Right renal cortex interstitium (tissue), 3 donors: Measurements from ENCODE around the gene SLC25A42. TPM values are rescaled to one million over a fixed set of nuclear protein-coding genes. Genes with fewer than 3 reads are reported as not detected.

Experiments
- DNase-seq, 3 donors: peaks; one replicate each; pipeline ENCODE4 v3.0.0-alpha.2; 2013; ENCODE audit warnings: low read depth in 3 of 3, low spot score in 2 of 3
- polyA plus RNA-seq, 3 donors: library from polyadenylated mRNA; unstranded; fragments of 120-200 nt; gene quantifications; one replicate each; pipeline ENCODE4 v1.2.1, GENCODE V29; 2013; ENCODE audit not compliant: insufficient read length in 3 of 3

SLC25A42 gene
- polyA plus RNA-seq, 3 donors: 13.0 to 19.2 (median 16.2) TPM

- DNase-seq: no peak
These were observed 91.9 kb downstream of the SLC25A42 start for GRCh38 chr19:19155495-19156219.

- DNase-seq: no peak
These were observed 94.0 kb downstream of the SLC25A42 start for GRCh38 chr19:19157808-19158207.

- no peak for DNase-seq
These were observed 95.7 kb downstream of the SLC25A42 start for GRCh38 chr19:19159534-19159933.

- no peak for DNase-seq
These were observed 96.8 kb downstream of the SLC25A42 start for GRCh38 chr19:19160461-19161035.

- no peak for DNase-seq
These were observed 98.7 kb downstream of the SLC25A42 start for GRCh38 chr19:19162495-19162894.

Other genes starting within 250 kb of the SLC25A42 start
- gene UPF1, start 232.0 kb upstream of the SLC25A42 start, polyA plus RNA-seq: 10 to 100 TPM; 44.7 to 56.8 (median 48.2) TPM
- 1 to 10 TPM; 5.1 to 5.6 (median 5.2) TPM for gene CERS1, start 167.8 kb upstream of the SLC25A42 start, polyA plus RNA-seq
- 100 to 1,000 TPM in 2 of 3 donors, 10 to 100 TPM in 1; 91.0 to 108 (median 106) TPM for gene COPE, start 144.6 kb upstream of the SLC25A42 start, polyA plus RNA-seq
- 10 to 100 TPM; 47.8 to 51.2 (median 48.2) TPM for gene DDX49, start 144.3 kb upstream of the SLC25A42 start, polyA plus RNA-seq
- gene HOMER3, start 122.8 kb upstream of the SLC25A42 start, polyA plus RNA-seq: 10 to 100 TPM; 46.4 to 50.4 (median 48.2) TPM
- 10 to 100 TPM; 69.2 to 74.4 (median 71.5) TPM for gene SUGP2, start 30.5 kb upstream of the SLC25A42 start, polyA plus RNA-seq
- 10 to 100 TPM; 32.4 to 36.8 (median 34.9) TPM for gene ARMC6, start 30.4 kb upstream of the SLC25A42 start, polyA plus RNA-seq
- gene TMEM161A, start 74.5 kb downstream of the SLC25A42 start, polyA plus RNA-seq: 10 to 100 TPM; 25.7 to 29.2 (median 28.6) TPM
- gene MEF2B, start 106.3 kb downstream of the SLC25A42 start, polyA plus RNA-seq: 1 to 10 TPM; 1.0 to 1.1 (median 1.1) TPM
- gene BORCS8, start 128.2 kb downstream of the SLC25A42 start, polyA plus RNA-seq: 10 to 100 TPM; 13.1 to 14.9 (median 13.2) TPM
- 10 to 100 TPM; 51.7 to 68.5 (median 57.1) TPM for gene RFXANK, start 128.3 kb downstream of the SLC25A42 start, polyA plus RNA-seq
- 10 to 100 TPM; 13.6 to 14.8 (median 13.8) TPM for gene NR2C2AP, start 139.4 kb downstream of the SLC25A42 start, polyA plus RNA-seq
- under 1 TPM; 0.01 to 0.07 (median 0.03) TPM for gene NCAN, start 148.0 kb downstream of the SLC25A42 start, polyA plus RNA-seq
- gene TM6SF2, start 209.3 kb downstream of the SLC25A42 start, polyA plus RNA-seq: 1 to 10 TPM; 2.1 to 2.8 (median 2.4) TPM